AG09319 (cell line): Measurements from ENCODE around the gene PTAR1.

ENCODE experiments used
- DNase-seq: peaks from one replicate; pipeline ENCODE4 v3.0.0-alpha.2; 2010; ENCODE audit warnings: low read depth; ENCODE audit errors: extremely low read depth
- CTCF ChIP-seq: IDR thresholded peaks from 2 replicates; pipeline ENCODE4 v1.5.1; 2011; ENCODE audit warnings: low read depth, mild to moderate bottlenecking, inconsistent platforms, low read length, moderate library complexity

Gene PTAR1

GRCh38 chr9:69673311-69673640, 86.5 kb downstream of the PTAR1 start:
- no peak for DNase-seq
- no peak for TF ChIP-seq CTCF

- TF ChIP-seq CTCF, result peak; percentile 93
- peak; percentile 66 for DNase-seq
Observed at GRCh38 chr9:69672596-69673310, 87.1 kb downstream of the PTAR1 start.

GRCh38 chr9:69671879-69672595, 87.8 kb downstream of the PTAR1 start, which contains the start of gene APBA1:
Gene APBA1 (minus strand): TSS chr9:69672371.
- peak; percentile 6 for TF ChIP-seq CTCF
- DNase-seq, result no peak

- no peak for DNase-seq
- TF ChIP-seq CTCF, result no peak
Observed at GRCh38 chr9:69671311-69671878, 88.4 kb downstream of the PTAR1 start.

- no peak for DNase-seq
- TF ChIP-seq CTCF, result no peak
Observed at GRCh38 chr9:69667306-69667705, 92.5 kb downstream of the PTAR1 start.

GRCh38 chr9:69660304-69660703, 99.5 kb downstream of the PTAR1 start:
- TF ChIP-seq CTCF, result no peak
- no peak for DNase-seq
